Endothelial cell of umbilical vein (primary cell): ENCODE results near the gene ZFPM1.

Experiments used
- CTCF ChIP-seq, 2 donors: IDR thresholded peaks; 1 replicate in 1 of 2; 2 replicates in 1 of 2; pipeline ENCODE4 v1.5.1; 2011; ENCODE audit warnings: low read length in 2 of 2, mild to moderate bottlenecking in 2 of 2, moderate library complexity in 2 of 2, control low read depth in 1 of 2, inconsistent platforms in 1 of 2, low read depth in 1 of 2; ENCODE audit not compliant: insufficient read depth in 1 of 2; ENCODE audit errors: extremely low read depth in 1 of 2
- EZH2 ChIP-seq: IDR thresholded peaks from 2 replicates; pipeline ENCODE4 v1.6.1; 2012; ENCODE audit warnings: borderline replicate concordance, low read depth, mild to moderate bottlenecking, moderate library complexity, low read length, inconsistent platforms; ENCODE audit not compliant: severe bottlenecking
- FOS ChIP-seq: IDR thresholded peaks from 2 replicates; pipeline ENCODE4 v1.6.1; 2011; ENCODE audit warnings: mild to moderate bottlenecking, low read length, moderate library complexity, borderline replicate concordance; ENCODE audit not compliant: insufficient read depth
- JUN ChIP-seq: IDR thresholded peaks from 2 replicates; pipeline ENCODE4 v1.6.1; 2011; ENCODE audit warnings: borderline replicate concordance, low read depth; ENCODE audit not compliant: insufficient read length, insufficient read depth
- MYC ChIP-seq: IDR thresholded peaks from one replicate; pipeline ENCODE4 v1.6.1; 2011; ENCODE audit warnings: mild to moderate bottlenecking, low read depth, low read length
- POLR2A ChIP-seq: IDR thresholded peaks from 2 replicates; pipeline ENCODE4 v1.6.1; 2012; ENCODE audit warnings: low read depth, mild to moderate bottlenecking, control low read depth, low read length
- POLR2AphosphoS5 ChIP-seq: IDR thresholded peaks from 2 replicates; pipeline ENCODE4 v1.6.1; 2012; ENCODE audit warnings: low read depth, mild to moderate bottlenecking, control low read depth, low read length, moderate library complexity; ENCODE audit not compliant: insufficient read depth
- TF ChIP-seq, protein P1 (sequence below): IDR thresholded peaks from 2 replicates; pipeline ENCODE4 v1.6.1; 2011; ENCODE audit not compliant: insufficient read depth, insufficient read length

DNA sequence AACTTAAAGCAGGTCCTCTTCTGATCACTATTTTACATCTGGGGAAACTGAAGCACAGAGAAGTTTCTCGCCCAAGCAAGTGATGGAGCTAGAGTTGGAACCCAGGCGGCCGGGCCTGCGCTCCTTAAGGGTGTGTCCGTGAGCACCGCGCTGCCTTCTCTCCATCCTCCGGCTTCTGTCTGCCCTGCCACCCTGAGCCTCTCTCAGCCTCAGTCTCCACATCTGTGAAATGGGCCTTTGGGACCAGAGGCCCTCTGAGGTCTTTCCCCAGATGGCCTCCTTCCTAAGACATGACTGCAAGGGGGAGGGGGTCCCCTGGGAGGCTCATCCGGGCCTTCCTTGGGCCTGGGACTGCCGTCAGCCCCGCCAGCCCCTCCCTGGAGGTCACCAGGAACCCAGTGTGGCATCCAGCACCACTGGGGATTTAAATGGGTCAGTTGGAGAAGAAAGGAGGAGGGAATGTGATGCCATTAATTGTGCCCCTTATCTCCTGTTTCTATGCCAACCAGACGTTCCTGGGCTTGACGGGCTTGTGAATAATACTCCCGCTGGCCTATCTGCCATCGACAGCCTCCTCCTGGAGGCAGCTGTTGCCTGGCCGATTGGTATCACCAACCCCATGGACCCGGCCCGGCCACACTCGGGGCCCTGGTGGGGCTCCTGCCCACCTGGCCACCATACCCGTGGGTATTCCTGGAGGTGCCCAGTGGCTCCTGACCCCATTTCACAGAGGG is 5.1 kb downstream of the ZFPM1 start:
- TF ChIP-seq POLR2AphosphoS5 (no peak), POLR2A (no peak), CTCF (IDR thresholded peaks at IDR 0.05; ENCODE audit: extremely low read depth in 1 of 2, insufficient read depth in 1 of 2, low read depth in 1 of 2, low read length in 2 of 2) (no peak), EZH2 (no peak), JUN (no peak), FOS (no peak), MYC (no peak)
- TF ChIP-seq, protein P1, sequence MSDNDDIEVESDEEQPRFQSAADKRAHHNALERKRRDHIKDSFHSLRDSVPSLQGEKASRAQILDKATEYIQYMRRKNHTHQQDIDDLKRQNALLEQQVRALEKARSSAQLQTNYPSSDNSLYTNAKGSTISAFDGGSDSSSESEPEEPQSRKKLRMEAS, result no peak
